ENCODE results near the gene TTC6.

DNA sequence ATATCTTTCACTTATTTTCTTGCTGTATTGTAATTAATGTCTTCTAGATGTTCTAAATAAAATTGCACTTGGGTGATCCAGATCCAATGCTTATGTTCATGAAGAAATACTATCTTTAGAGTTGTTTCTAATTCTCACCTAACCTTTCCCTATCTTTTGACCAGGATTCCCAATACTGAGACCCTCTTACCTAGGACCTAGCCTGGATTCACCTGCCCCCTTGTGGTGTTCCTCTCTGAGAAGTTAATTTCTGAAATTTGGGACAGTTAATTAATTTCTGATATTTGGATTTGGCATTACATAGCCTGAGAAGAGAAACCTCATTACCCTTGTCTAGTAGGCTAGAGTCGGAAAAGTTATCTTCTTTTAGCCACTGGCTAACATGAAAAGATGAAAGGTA lies 29.9 kb upstream of the TTC6 start:
- no peak for TF ChIP-seq EZH2 (IDR thresholded peaks at IDR 0.05; ENCODE audit: borderline replicate concordance, low read depth, low read length, severe bottlenecking)
- TF ChIP-seq CTCF (IDR thresholded peaks at IDR 0.05; ENCODE audit: borderline replicate concordance, extremely low read depth, low read length, poor library complexity, severe bottlenecking): peak; percentile 8

Data from DND-41 (cell line).